Right ventricle myocardium superior (tissue), 1 donor: ENCODE measurements around the gene LPO. TPM values are rescaled to one million over a fixed set of nuclear protein-coding genes. Genes with fewer than 3 reads are reported as not detected.

Experiments
- total RNA-seq: library from RNA; stranded (reverse); fragmentation: NEBNext Ultra II Directional; extraction: Animal tissue kit (Norgen Biotek cat#: 25700); gene quantifications from one replicate; pipeline ENCODE4 v1.2.1, GENCODE V29; 2021
- donor health status: DM: no; HTN: yes; CAD: no; lungs with severe emphysema.

The LPO gene
- total RNA-seq, 1 donor from 2014 or later: not detected

Other genes starting within 250 kb of the LPO start
- 90.9 TPM for gene SRSF1, start 231.3 kb upstream of the LPO start, total RNA-seq
- 81.5 TPM for gene DYNLL2, start 155.2 kb upstream of the LPO start, total RNA-seq
- gene OR4D1, start 90.2 kb upstream of the LPO start, total RNA-seq: not detected
- gene OR4D2, start 71.6 kb upstream of the LPO start, total RNA-seq: not detected
- gene EPX, start 45.9 kb upstream of the LPO start, total RNA-seq: not detected
- 7.9 TPM for gene MKS1, start 19.3 kb upstream of the LPO start, total RNA-seq
- gene MPO, start 42.4 kb downstream of the LPO start, total RNA-seq: 0.05 TPM
- gene TSPOAP1, start 90.2 kb downstream of the LPO start, total RNA-seq: 13.6 TPM
- 59.2 TPM for gene SUPT4H1, start 113.6 kb downstream of the LPO start, total RNA-seq
- gene RNF43, start 178.9 kb downstream of the LPO start, total RNA-seq: 3.8 TPM
- gene HSF5, start 249.8 kb downstream of the LPO start, total RNA-seq: not detected